NCI-H510A treated with DMSO at 0.1 percent for 48 hours (cell line): ENCODE measurements around the gene SIK3.

ENCODE experiments used
- DNase-seq: peaks from one replicate; lab custom pipeline; 2025; lab: John Stamatoyannopoulos, UW

Gene SIK3

GRCh38 chr11:117009905-117010605, 88.2 kb downstream of the SIK3 start:
- no peak for DNase-seq

GRCh38 chr11:117005758-117006157, 92.5 kb downstream of the SIK3 start:
- DNase-seq, result no peak

GRCh38 chr11:117002639-117003299, 95.5 kb downstream of the SIK3 start:
- DNase-seq, result no peak

- no peak for DNase-seq
Measured at GRCh38 chr11:117000014-117000737, 98.1 kb downstream of the SIK3 start.

- DNase-seq, result no peak
Measured at GRCh38 chr11:116997071-116997470, 101.2 kb downstream of the SIK3 start.

- DNase-seq, result no peak
Measured at GRCh38 chr11:116994195-116994594, 104.0 kb downstream of the SIK3 start.

GRCh38 chr11:116993599-116993998, 104.6 kb downstream of the SIK3 start:
- DNase-seq, result no peak

- no peak for DNase-seq
Measured at GRCh38 chr11:116991491-116991890, 106.7 kb downstream of the SIK3 start.

- DNase-seq, result no peak
Measured at GRCh38 chr11:116990811-116991210, 107.4 kb downstream of the SIK3 start.

GRCh38 chr11:116990061-116990473, 108.2 kb downstream of the SIK3 start:
- no peak for DNase-seq

- DNase-seq, result no peak
Measured at GRCh38 chr11:116989184-116989583, 109.0 kb downstream of the SIK3 start.

GRCh38 chr11:116986521-116987105, 111.6 kb downstream of the SIK3 start:
- peak; percentile 38 for DNase-seq

- no peak for DNase-seq
Measured at GRCh38 chr11:116984589-116984988, 113.6 kb downstream of the SIK3 start.

GRCh38 chr11:116984186-116984585, 114.0 kb downstream of the SIK3 start:
- DNase-seq, result no peak

- DNase-seq, result no peak
Measured at GRCh38 chr11:116981266-116981885, 116.9 kb downstream of the SIK3 start.

GRCh38 chr11:116980136-116980793, 118.0 kb downstream of the SIK3 start:
- DNase-seq, result no peak

- no peak for DNase-seq
Measured at GRCh38 chr11:116976941-116977570, 121.2 kb downstream of the SIK3 start.

- DNase-seq, result no peak
Measured at GRCh38 chr11:116975661-116976060, 122.6 kb downstream of the SIK3 start.

- DNase-seq, result no peak
Measured at GRCh38 chr11:116973270-116973669, 125.0 kb downstream of the SIK3 start.

- DNase-seq, result no peak
Measured at GRCh38 chr11:116972691-116973090, 125.5 kb downstream of the SIK3 start.
